Stomach (tissue), 9 donors: ENCODE results near the gene PGR. TPM values are rescaled to one million over a fixed set of nuclear protein-coding genes. Genes with fewer than 3 reads are reported as not detected.

Experiments used
- DNase-seq, 2 donors: peaks; one replicate each; pipeline versions ENCODE4 v3.0.0 to v3.0.0-alpha.2; 2013 to 2019
- H3K27ac ChIP-seq, 5 donors: fragments of 200-600 bp in 4 of 5; sonication (generic) in 4 of 5; one replicate each; pipeline ENCODE4 v1.5.1; 2013 to 2019; ENCODE audit warnings: mild to moderate bottlenecking in 1 of 5, moderate library complexity in 1 of 5
- H3K27me3 ChIP-seq, 3 donors: fragments of 200-600 bp; sonication (generic); one replicate each; pipeline ENCODE4 v1.5.1; 2017 to 2019; ENCODE audit warnings: mixed run types in 1 of 3
- H3K36me3 ChIP-seq, 4 donors: fragments of 200-600 bp; sonication (generic); 1 replicate in 3 of 4; 2 replicates in 1 of 4; pipeline ENCODE4 v1.5.1; 2016 to 2019
- H3K4me1 ChIP-seq, 4 donors: fragments of 200-600 bp; sonication (generic); one replicate each; pipeline ENCODE4 v1.5.1; 2016 to 2019
- H3K4me3 ChIP-seq, 4 donors: fragments of 200-600 bp; sonication (generic) in 3 of 4; one replicate each; pipeline ENCODE4 v1.5.1; 2016 to 2019; ENCODE audit warnings: mild to moderate bottlenecking in 1 of 4
- H3K9me3 ChIP-seq, 4 donors: fragments of 200-600 bp; sonication (generic); one replicate each; pipeline ENCODE4 v1.5.1; 2016 to 2019
- EP300 ChIP-seq: sonication (generic); formaldehyde crosslinking; IDR thresholded peaks from one replicate; pipeline ENCODE4 v1.6.1; 2017; ENCODE audit warnings: antibody characterized with exemption
- POLR2A ChIP-seq, 4 donors: fragments of 450-650 bp; IDR thresholded peaks; one replicate each; pipeline ENCODE4 v1.6.1; 2016; ENCODE audit warnings: antibody characterized with exemption in 4 of 4, control low read depth in 2 of 4, mild to moderate bottlenecking in 1 of 4, moderate library complexity in 1 of 4
- POLR2AphosphoS5 ChIP-seq, 3 donors: sonication (generic); formaldehyde crosslinking; IDR thresholded peaks; one replicate each; pipeline ENCODE4 v1.6.1; 2016; ENCODE audit warnings: antibody characterized with exemption in 3 of 3
- WGBS, 5 donors: extraction: QIAGEN DNeasy Blood & Tissue Kit in 3 of 5; methylation state at CpG; one replicate each; pipeline versions ENCODE4 v1.1.5 to v1.1.7; 2013 to 2018; 5-methylcytosine and 5-hydroxymethylcytosine counted together
- intact Hi-C: fragments of 100-400 bp; cut with DNase I; formaldehyde crosslinking; loops from one replicate; pipeline ENCODE4 v1.15.1; 2023; ENCODE audit warnings: low total_unique reads
- polyA plus RNA-seq, 3 donors: library from polyadenylated mRNA; stranded (reverse); fragments of 200-250 nt; gene quantifications; one replicate each; pipeline ENCODE4 v1.2.3, GENCODE V29; 2013
- total RNA-seq, 5 donors: library from RNA; depleted of rRNA; stranded (reverse); fragments of >200 nt; gene quantifications; one replicate each; pipeline versions ENCODE4 v1.1.0 to v1.2.3, GENCODE V29; 2014 to 2016
- TF ChIP-seq, protein P1 (sequence below), 7 experiments: fragments of 450-650 bp in 4 of 7; fragments of 200-600 bp in 3 of 7; sonication (generic) in 3 of 7; IDR thresholded peaks; one replicate each; pipeline ENCODE4 v1.5.1; 2016 to 2019; ENCODE audit warnings: antibody characterized with exemption in 7 of 7, control low read depth in 2 of 7, mild to moderate bottlenecking in 1 of 7
- donor health status: healthy with polysubstance abuse.
- donor health status: Bipolar disorder and iron deficiency.
- donor health status: healthy.

PGR gene
- total and polyA plus RNA-seq, 8 donors, result 0.03 to 8.2 (median 0.74) TPM

GRCh38 chr11:101008961-101009689 lies 120.5 kb downstream of the PGR start:
- H3K27me3 ChIP-seq, result no peaks in the 10 kb centered on the region
- DNase-seq, result no peak
- TF ChIP-seq POLR2AphosphoS5 (IDR thresholded peaks at IDR 0.05), result no peak
- TF ChIP-seq POLR2A (IDR thresholded peaks at IDR 0.05), result no peak
- TF ChIP-seq, protein P1, sequence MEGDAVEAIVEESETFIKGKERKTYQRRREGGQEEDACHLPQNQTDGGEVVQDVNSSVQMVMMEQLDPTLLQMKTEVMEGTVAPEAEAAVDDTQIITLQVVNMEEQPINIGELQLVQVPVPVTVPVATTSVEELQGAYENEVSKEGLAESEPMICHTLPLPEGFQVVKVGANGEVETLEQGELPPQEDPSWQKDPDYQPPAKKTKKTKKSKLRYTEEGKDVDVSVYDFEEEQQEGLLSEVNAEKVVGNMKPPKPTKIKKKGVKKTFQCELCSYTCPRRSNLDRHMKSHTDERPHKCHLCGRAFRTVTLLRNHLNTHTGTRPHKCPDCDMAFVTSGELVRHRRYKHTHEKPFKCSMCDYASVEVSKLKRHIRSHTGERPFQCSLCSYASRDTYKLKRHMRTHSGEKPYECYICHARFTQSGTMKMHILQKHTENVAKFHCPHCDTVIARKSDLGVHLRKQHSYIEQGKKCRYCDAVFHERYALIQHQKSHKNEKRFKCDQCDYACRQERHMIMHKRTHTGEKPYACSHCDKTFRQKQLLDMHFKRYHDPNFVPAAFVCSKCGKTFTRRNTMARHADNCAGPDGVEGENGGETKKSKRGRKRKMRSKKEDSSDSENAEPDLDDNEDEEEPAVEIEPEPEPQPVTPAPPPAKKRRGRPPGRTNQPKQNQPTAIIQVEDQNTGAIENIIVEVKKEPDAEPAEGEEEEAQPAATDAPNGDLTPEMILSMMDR (IDR thresholded peaks at IDR 0.05), result no peak
- no peak for TF ChIP-seq EP300
- H3K4me3 ChIP-seq, result no peak overlapping the region
- intact Hi-C loops, result no loop called here
- WGBS, 5 donors, result 29 to 75% (median 73%) methylated on average over 1 of the region's 1 CpG
- H3K36me3 ChIP-seq, result no peaks in the 10 kb centered on the region
- no peak overlapping the region for H3K27ac ChIP-seq
- no peaks in the 10 kb centered on the region for H3K4me1 ChIP-seq
- no peaks in the 10 kb centered on the region for H3K9me3 ChIP-seq

- intact Hi-C loops, result no loop called here
- TF ChIP-seq, protein P1 (IDR thresholded peaks at IDR 0.05), result no peak
- TF ChIP-seq POLR2A (IDR thresholded peaks at IDR 0.05) (no peak), POLR2AphosphoS5 (IDR thresholded peaks at IDR 0.05) (no peak), EP300 (no peak)
- H3K27me3 ChIP-seq, result no peaks in the 10 kb centered on the region
- no peak for DNase-seq
- no peaks in the 10 kb centered on the region for H3K9me3 ChIP-seq
- no peak overlapping the region for H3K27ac ChIP-seq
- WGBS, 5 donors, result 76 to 84% (median 78%) methylated on average over 4 of the region's 4 CpGs
- H3K4me3 ChIP-seq, result no peak overlapping the region
- H3K4me1 ChIP-seq, result no peaks in the 10 kb centered on the region
- no peaks in the 10 kb centered on the region for H3K36me3 ChIP-seq
Measured at GRCh38 chr11:101003468-101003867, 126.1 kb downstream of the PGR start.

DNA sequence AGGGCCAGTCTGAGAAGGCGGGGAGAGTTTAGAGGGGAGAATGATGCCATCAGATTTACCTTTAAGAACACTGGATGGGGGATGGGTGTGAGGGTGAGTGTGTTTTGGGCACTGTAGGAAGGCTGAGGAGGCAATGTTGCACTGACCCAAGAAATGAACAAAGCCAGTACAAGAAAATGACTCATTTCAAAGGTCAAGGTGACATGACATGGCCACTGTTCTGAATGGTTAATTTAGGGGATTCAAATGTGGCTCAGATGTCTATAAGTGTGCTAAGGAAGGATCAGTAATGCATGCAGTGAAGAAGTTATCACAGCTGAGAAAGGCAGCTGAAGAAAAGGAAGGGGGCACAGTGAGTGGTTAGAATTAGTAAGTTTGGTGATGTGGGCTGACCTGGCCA lies 129.9 kb downstream of the PGR start:
- Histone ChIP-seq H3K27me3 (no peaks in the 10 kb centered on the region), H3K4me1 (no peaks in the 10 kb centered on the region), H3K4me3 (no peak overlapping the region), H3K36me3 (no peaks in the 10 kb centered on the region), H3K9me3 (no peaks in the 10 kb centered on the region), H3K27ac (no peak overlapping the region)
- intact Hi-C loops, result no loop called here
- TF ChIP-seq POLR2AphosphoS5 (IDR thresholded peaks at IDR 0.05), result no peak
- TF ChIP-seq POLR2A (IDR thresholded peaks at IDR 0.05), result no peak
- TF ChIP-seq, protein P1 (IDR thresholded peaks at IDR 0.05), result no peak
- no peak for TF ChIP-seq EP300
- DNase-seq, result no peak
- WGBS, 5 donors, result 74 to 92% (median 81%) methylated on average over 1 of the region's 1 CpG

- no peaks in the 10 kb centered on the region for H3K27me3 ChIP-seq
- no peak for DNase-seq
- no peaks in the 10 kb centered on the region for H3K9me3 ChIP-seq
- peaks cover 0 to 6% (median 3%) of the 10 kb centered on the region in 4 donors for H3K36me3 ChIP-seq
- no peaks in the 10 kb centered on the region for H3K4me1 ChIP-seq
- TF ChIP-seq, protein P1 (IDR thresholded peaks at IDR 0.05), result no peak
- TF ChIP-seq POLR2AphosphoS5 (IDR thresholded peaks at IDR 0.05), result no peak
- no peak for TF ChIP-seq EP300
- TF ChIP-seq POLR2A (IDR thresholded peaks at IDR 0.05), result no peak
- no peak overlapping the region for H3K4me3 ChIP-seq
- no peak overlapping the region for H3K27ac ChIP-seq
- intact Hi-C loops, result no loop called here
- WGBS, 5 donors, result 95 to 98% (median 97%) methylated on average over 2 of the region's 2 CpGs
Measured at GRCh38 chr11:100994966-100995365, 134.6 kb downstream of the PGR start.
